ENCODE results near the gene TMCC2. TPM values are rescaled to one million over a fixed set of nuclear protein-coding genes. Genes with fewer than 3 reads are reported as not detected.

The TMCC2 gene
- total RNA-seq, 6 donors from 2014 or later: 1.3 to 7.2 (median 3.8) TPM

DNA sequence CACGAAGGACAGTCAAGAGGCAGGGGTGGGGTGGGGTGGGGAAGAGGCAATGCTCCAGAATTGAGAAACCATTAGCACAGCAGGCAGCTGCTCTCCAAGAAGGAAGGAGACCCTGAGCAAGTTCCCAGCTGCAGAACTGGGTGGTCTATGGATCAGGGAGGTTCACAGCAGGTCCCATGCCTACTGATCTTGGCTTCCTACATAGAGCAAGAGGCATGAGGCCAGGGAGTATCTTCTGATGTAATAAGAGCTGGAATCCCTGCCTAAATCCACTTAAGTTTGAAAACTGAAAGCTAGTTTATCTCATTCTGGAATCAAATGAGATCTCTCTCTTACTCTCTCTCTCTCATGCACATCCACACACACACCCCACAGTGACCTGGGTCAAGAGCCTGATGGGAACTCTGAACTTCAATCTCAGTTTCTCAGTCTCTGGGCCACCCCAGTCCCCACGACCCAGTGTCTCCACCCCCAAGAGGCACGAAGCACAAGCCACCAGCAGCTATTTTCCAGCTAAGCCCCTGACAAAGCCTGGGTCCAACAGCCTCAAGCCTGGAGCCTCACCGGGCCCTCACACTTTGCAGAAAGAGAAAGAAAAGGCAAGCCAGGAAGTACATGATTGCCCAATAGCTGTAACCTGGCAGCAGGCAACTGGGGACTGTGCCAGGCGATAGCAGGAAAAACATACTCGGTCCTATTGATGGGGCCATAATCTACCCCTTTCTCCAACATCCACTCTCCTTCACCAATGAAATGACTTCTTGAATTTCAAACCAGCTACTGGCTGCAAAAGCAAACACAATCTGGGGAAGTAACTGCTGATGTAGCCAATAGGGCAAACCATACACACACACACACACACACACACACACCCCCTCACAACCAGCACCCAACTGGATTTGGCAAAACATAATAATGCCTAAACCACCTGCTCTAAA, 91.6 kb downstream of the TMCC2 start:
- 11 to 19% methylated on average over 3 to 6 of the region's 6 CpGs for whole genome bisulfite sequencing, 2 donors
- H3K27me3 ChIP-seq: no peaks in the 10 kb centered on the region
- H3K4me1 ChIP-seq: peaks cover 59 to 75% (median 66%) of the 10 kb centered on the region in 4 donors
- H3K4me3 ChIP-seq: peak overlapping the region in 3 of 4 donors; percentile 79 to 89 (median 80)
- ATAC-seq (ENCODE audit: low FRiP score in 2 of 2) (peak; percentile 37 to 58), DNase-seq (peak in 1 of 2 donors; percentile 78)
- peak overlapping the region; percentile 89 to 96 (median 93) for H3K27ac ChIP-seq
- TF ChIP-seq, protein P1, sequence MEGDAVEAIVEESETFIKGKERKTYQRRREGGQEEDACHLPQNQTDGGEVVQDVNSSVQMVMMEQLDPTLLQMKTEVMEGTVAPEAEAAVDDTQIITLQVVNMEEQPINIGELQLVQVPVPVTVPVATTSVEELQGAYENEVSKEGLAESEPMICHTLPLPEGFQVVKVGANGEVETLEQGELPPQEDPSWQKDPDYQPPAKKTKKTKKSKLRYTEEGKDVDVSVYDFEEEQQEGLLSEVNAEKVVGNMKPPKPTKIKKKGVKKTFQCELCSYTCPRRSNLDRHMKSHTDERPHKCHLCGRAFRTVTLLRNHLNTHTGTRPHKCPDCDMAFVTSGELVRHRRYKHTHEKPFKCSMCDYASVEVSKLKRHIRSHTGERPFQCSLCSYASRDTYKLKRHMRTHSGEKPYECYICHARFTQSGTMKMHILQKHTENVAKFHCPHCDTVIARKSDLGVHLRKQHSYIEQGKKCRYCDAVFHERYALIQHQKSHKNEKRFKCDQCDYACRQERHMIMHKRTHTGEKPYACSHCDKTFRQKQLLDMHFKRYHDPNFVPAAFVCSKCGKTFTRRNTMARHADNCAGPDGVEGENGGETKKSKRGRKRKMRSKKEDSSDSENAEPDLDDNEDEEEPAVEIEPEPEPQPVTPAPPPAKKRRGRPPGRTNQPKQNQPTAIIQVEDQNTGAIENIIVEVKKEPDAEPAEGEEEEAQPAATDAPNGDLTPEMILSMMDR (IDR thresholded peaks at IDR 0.05): no peak
- TF ChIP-seq POLR2AphosphoS5 (IDR thresholded peaks at IDR 0.05) (peak; percentile 28 to 74), POLR2A (IDR thresholded peaks at IDR 0.05) (peak in 2 of 4 donors; percentile 28 to 43), EP300 (IDR thresholded peaks at IDR 0.05) (peak in 1 of 4 donors; percentile 1)
- no peaks in the 10 kb centered on the region for H3K9me3 ChIP-seq
- H3K36me3 ChIP-seq: no peaks in the 10 kb centered on the region

DNA sequence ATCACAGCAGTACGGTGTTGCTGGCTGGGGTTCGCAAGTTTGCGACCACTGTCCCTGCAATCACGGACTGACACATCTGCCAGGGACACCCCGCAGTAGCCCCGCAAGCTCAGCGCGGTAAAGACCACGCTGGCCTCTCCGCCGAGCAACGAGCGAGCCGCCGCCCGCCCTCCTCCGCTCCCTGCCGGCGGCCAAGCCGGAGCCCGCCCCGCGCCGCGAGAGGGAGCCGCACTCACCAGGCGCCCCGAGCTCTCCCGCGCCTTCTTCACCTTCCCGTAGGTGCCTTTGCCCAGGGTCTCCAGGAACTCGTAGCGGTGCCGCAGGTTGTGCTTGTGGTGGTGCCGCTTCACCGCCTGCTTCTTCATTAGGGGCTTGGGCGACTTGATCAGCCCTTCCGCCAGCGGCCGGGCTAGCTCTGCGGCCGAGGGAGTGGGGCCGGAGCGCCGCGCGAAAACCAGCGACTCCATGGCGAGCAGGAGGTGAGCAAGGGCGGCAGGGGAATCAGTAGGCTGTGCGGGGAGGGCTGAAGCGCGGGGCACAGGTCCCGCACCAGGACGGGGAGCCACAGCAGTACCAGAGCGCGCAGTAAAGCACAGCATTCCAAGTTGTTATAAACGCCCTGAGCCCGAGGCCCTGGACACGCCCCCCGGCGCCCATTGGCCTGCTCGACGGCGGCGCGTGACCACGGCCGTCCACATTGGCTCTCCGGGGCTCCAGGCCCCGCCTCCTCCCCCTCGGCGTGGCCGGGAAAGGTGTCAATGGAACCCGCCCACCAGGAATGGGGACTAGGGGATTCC, 93.6 kb downstream of the TMCC2 start, which contains the start of gene NUAK2:
Gene NUAK2, minus strand, starts transcription at position 584 of the 797 bp plus-strand sequence. Its CDS starts 117 bp downstream, at position 467.
- H3K27ac ChIP-seq: peak within 1 kb of the TSS; percentile 89 to 96 (median 94)
- DNase-seq (peak; percentile 98), ATAC-seq (ENCODE audit: low FRiP score in 2 of 2) (peak; percentile 91 to 94)
- H3K36me3 ChIP-seq: no peaks in the 10 kb centered on the region
- H3K4me3 ChIP-seq: peak within 1 kb of the TSS; percentile 78 to 89 (median 80)
- no peaks in the 10 kb centered on the region for H3K9me3 ChIP-seq
- H3K27me3 ChIP-seq: no peaks in the 10 kb centered on the region
- TF ChIP-seq POLR2AphosphoS5 (IDR thresholded peaks at IDR 0.05) (peak; percentile 65 to 97), EP300 (IDR thresholded peaks at IDR 0.05) (peak in 1 of 4 donors; percentile 10), POLR2A (IDR thresholded peaks at IDR 0.05) (peak in 3 of 4 donors; percentile 87 to 97 (median 95))
- TF ChIP-seq, protein P1 (IDR thresholded peaks at IDR 0.05): peak in 3 of 6 experiments; percentile 15 to 60 (median 36)
- WGBS, 2 donors: 0% methylated on average over 25 to 37 of the region's 75 CpGs
- peaks cover 52 to 66% (median 56%) of the 10 kb centered on the region in 4 donors for H3K4me1 ChIP-seq

DNA sequence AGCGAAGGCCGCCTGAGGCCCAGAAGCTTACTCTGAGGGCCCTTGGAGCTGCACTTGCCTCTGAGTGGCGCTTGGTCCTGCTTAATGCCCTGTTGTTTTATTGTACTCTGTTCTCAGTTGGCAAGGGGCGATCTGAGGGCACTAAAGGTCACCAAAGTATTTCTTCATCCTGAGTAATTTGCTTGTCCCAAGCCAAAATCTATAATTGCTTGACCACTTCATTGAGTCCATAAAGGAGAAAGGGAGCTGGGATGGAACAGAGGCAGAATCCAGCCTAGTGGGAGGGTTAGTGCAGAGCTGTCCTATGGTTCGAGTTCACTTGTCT, 94.2 kb downstream of the TMCC2 start:
- peak overlapping the region in 3 of 4 donors; percentile 79 to 89 (median 80) for H3K4me3 ChIP-seq

More for the DNA sequence above, 94.2 kb downstream of the TMCC2 start:
- DNase-seq (no peak), ATAC-seq (ENCODE audit: low FRiP score in 2 of 2) (no peak)
- Histone ChIP-seq H3K36me3 (no peaks in the 10 kb centered on the region), H3K4me1 (peaks cover 47 to 61% (median 50%) of the 10 kb centered on the region in 4 donors), H3K27ac (peak overlapping the region; percentile 89 to 96 (median 94)), H3K9me3 (no peaks in the 10 kb centered on the region), H3K27me3 (no peaks in the 10 kb centered on the region)
- TF ChIP-seq POLR2A (IDR thresholded peaks at IDR 0.05): no peak
- TF ChIP-seq EP300 (IDR thresholded peaks at IDR 0.05): no peak
- peak in 1 of 2 donors; percentile 0 for TF ChIP-seq POLR2AphosphoS5 (IDR thresholded peaks at IDR 0.05)
- whole genome bisulfite sequencing, 2 donors: 62 to 71% methylated on average over 3 of the region's 5 CpGs

Other genes starting within 250 kb of the TMCC2 start
- gene CNTN2, start 184.7 kb upstream of the TMCC2 start, total RNA-seq: not detected
- gene TMEM81, start 143.5 kb upstream of the TMCC2 start, total RNA-seq: 1 to 10 TPM; 1.2 to 7.2 (median 2.8) TPM
- gene RBBP5, start 106.0 kb upstream of the TMCC2 start, total RNA-seq: 10 to 100 TPM in 4 of 6 donors, 1 to 10 TPM in 2; 7.3 to 19.3 (median 14.1) TPM
- gene DSTYK, start 16.2 kb upstream of the TMCC2 start, total RNA-seq: 10 to 100 TPM in 3 of 6 donors, 1 to 10 TPM in 3; 8.4 to 15.7 (median 10.6) TPM
- 10 to 100 TPM in 3 of 6 donors, 1 to 10 TPM in 3; 8.5 to 14.7 (median 10.3) TPM for gene NUAK2, start 93.8 kb downstream of the TMCC2 start, total RNA-seq
- 1 to 10 TPM in 1 of 6 donors, under 1 TPM in 2, not detected in 3; 0.34 to 1.7 (median 0.37) TPM for gene KLHDC8A, start 129.0 kb downstream of the TMCC2 start, total RNA-seq
- 10 to 100 TPM in 1 of 6 donors, 1 to 10 TPM in 3, not detected in 2; 1.1 to 14.7 (median 1.7) TPM for gene LEMD1, start 194.1 kb downstream of the TMCC2 start, total RNA-seq
- gene BLACAT1, start 228.1 kb downstream of the TMCC2 start, total RNA-seq: 1 to 10 TPM in 4 of 6 donors, under 1 TPM in 2; 0.40 to 4.2 (median 1.1) TPM

All from upper lobe of left lung (tissue), 6 donors.